ENCODE measurements around the gene HOXC5.

The HOXC5 gene

GRCh38 chr12:54049108-54049507 is 16.3 kb downstream of the HOXC5 start:
- H3K9me3 ChIP-seq (ENCODE audit: insufficient read depth, low read depth, low read length), result peaks cover 4% of the 10 kb centered on the region; the same call in 1 of the 2 replicates
- H3K4me1 ChIP-seq (ENCODE audit: insufficient read depth, low read length), result no peaks in the 10 kb centered on the region
- H3K27ac ChIP-seq (ENCODE audit: low read length), result no peak overlapping the region
- H3K9ac ChIP-seq (ENCODE audit: low read depth, low read length), result no peak overlapping the region
- H3K4me3 ChIP-seq (ENCODE audit: low read length), result no peak overlapping the region
- no peaks in the 10 kb centered on the region for H3K36me3 ChIP-seq (ENCODE audit: insufficient read depth, low read depth, low read length)
- peaks cover 100% of the 10 kb centered on the region for H3K27me3 ChIP-seq (ENCODE audit: insufficient read depth, low read length)

GRCh38 chr12:54050482-54050810 is 17.6 kb downstream of the HOXC5 start:
- Histone ChIP-seq H3K4me1 (ENCODE audit: insufficient read depth, low read length) (no peaks in the 10 kb centered on the region), H3K27ac (ENCODE audit: low read length) (no peak overlapping the region), H3K9me3 (ENCODE audit: insufficient read depth, low read depth, low read length) (peaks cover 4% of the 10 kb centered on the region; the same call in 1 of the 2 replicates), H3K27me3 (ENCODE audit: insufficient read depth, low read length) (peaks cover 100% of the 10 kb centered on the region), H3K9ac (ENCODE audit: low read depth, low read length) (no peak overlapping the region), H3K36me3 (ENCODE audit: insufficient read depth, low read depth, low read length) (no peaks in the 10 kb centered on the region), H3K4me3 (ENCODE audit: low read length) (no peak overlapping the region)

- Histone ChIP-seq H3K4me1 (ENCODE audit: insufficient read depth, low read length) (no peaks in the 10 kb centered on the region), H3K9ac (ENCODE audit: low read depth, low read length) (no peak overlapping the region), H3K36me3 (ENCODE audit: insufficient read depth, low read depth, low read length) (no peaks in the 10 kb centered on the region), H3K4me3 (ENCODE audit: low read length) (no peak overlapping the region), H3K27me3 (ENCODE audit: insufficient read depth, low read length) (peaks cover 100% of the 10 kb centered on the region), H3K27ac (ENCODE audit: low read length) (no peak overlapping the region), H3K9me3 (ENCODE audit: insufficient read depth, low read depth, low read length) (peaks cover 4% of the 10 kb centered on the region; the same call in 1 of the 2 replicates)
Observed at GRCh38 chr12:54051026-54051842, 18.4 kb downstream of the HOXC5 start.

- Histone ChIP-seq H3K9me3 (ENCODE audit: insufficient read depth, low read depth, low read length) (peaks cover 4% of the 10 kb centered on the region; the same call in 1 of the 2 replicates), H3K27me3 (ENCODE audit: insufficient read depth, low read length) (peaks cover 100% of the 10 kb centered on the region), H3K36me3 (ENCODE audit: insufficient read depth, low read depth, low read length) (no peaks in the 10 kb centered on the region), H3K27ac (ENCODE audit: low read length) (no peak overlapping the region), H3K4me3 (ENCODE audit: low read length) (no peak overlapping the region), H3K9ac (ENCODE audit: low read depth, low read length) (no peak overlapping the region), H3K4me1 (ENCODE audit: insufficient read depth, low read length) (no peaks in the 10 kb centered on the region)
Observed at GRCh38 chr12:54051874-54052437, 19.1 kb downstream of the HOXC5 start.

GRCh38 chr12:54052438-54053002 is 19.7 kb downstream of the HOXC5 start:
- peaks cover 100% of the 10 kb centered on the region for H3K27me3 ChIP-seq (ENCODE audit: insufficient read depth, low read length)
- no peak overlapping the region for H3K4me3 ChIP-seq (ENCODE audit: low read length)
- no peaks in the 10 kb centered on the region for H3K36me3 ChIP-seq (ENCODE audit: insufficient read depth, low read depth, low read length)
- H3K9me3 ChIP-seq (ENCODE audit: insufficient read depth, low read depth, low read length), result peaks cover 4% of the 10 kb centered on the region; the same call in 1 of the 2 replicates
- H3K27ac ChIP-seq (ENCODE audit: low read length), result no peak overlapping the region
- no peaks in the 10 kb centered on the region for H3K4me1 ChIP-seq (ENCODE audit: insufficient read depth, low read length)
- H3K9ac ChIP-seq (ENCODE audit: low read depth, low read length), result no peak overlapping the region

GRCh38 chr12:54053003-54053750 is 20.3 kb downstream of the HOXC5 start:
- Histone ChIP-seq H3K36me3 (ENCODE audit: insufficient read depth, low read depth, low read length) (no peaks in the 10 kb centered on the region), H3K27ac (ENCODE audit: low read length) (no peak overlapping the region), H3K9ac (ENCODE audit: low read depth, low read length) (no peak overlapping the region), H3K4me3 (ENCODE audit: low read length) (peak overlapping the region; percentile 24; the same call in 1 of the 2 replicates), H3K9me3 (ENCODE audit: insufficient read depth, low read depth, low read length) (peaks cover 3% of the 10 kb centered on the region; the same call in 1 of the 2 replicates), H3K4me1 (ENCODE audit: insufficient read depth, low read length) (no peaks in the 10 kb centered on the region), H3K27me3 (ENCODE audit: insufficient read depth, low read length) (peaks cover 100% of the 10 kb centered on the region)

- Histone ChIP-seq H3K9me3 (ENCODE audit: insufficient read depth, low read depth, low read length) (no peaks in the 10 kb centered on the region; the same call in 1 of the 2 replicates), H3K27me3 (ENCODE audit: insufficient read depth, low read length) (peaks cover 100% of the 10 kb centered on the region), H3K4me1 (ENCODE audit: insufficient read depth, low read length) (no peaks in the 10 kb centered on the region), H3K9ac (ENCODE audit: low read depth, low read length) (no peak within 1 kb of the TSS), H3K27ac (ENCODE audit: low read length) (no peak within 1 kb of the TSS), H3K4me3 (ENCODE audit: low read length) (peak within 1 kb of the TSS; percentile 24; the same call in 1 of the 2 replicates), H3K36me3 (ENCODE audit: insufficient read depth, low read depth, low read length) (no peaks in the 10 kb centered on the region)
Observed at GRCh38 chr12:54053751-54054741, 21.2 kb downstream of the HOXC5 start, which contains the start of gene HOXC4. Gene HOXC4 (plus strand): TSS chr12:54053835. CDS start chr12:54053923, 88 bp downstream.

DNA sequence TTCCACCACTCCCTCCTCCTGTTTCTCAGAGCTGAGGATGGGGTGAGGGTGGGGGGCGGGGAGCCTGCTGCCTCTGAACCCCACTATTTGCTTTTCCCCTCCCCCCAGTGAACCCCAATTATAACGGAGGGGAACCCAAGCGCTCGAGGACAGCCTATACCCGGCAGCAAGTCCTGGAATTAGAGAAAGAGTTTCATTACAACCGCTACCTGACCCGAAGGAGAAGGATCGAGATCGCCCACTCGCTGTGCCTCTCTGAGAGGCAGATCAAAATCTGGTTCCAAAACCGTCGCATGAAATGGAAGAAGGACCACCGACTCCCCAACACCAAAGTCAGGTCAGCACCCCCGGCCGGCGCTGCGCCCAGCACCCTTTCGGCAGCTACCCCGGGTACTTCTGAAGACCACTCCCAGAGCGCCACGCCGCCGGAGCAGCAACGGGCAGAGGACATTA is 21.9 kb downstream of the HOXC5 start:
- Histone ChIP-seq H3K36me3 (ENCODE audit: insufficient read depth, low read depth, low read length) (no peaks in the 10 kb centered on the region), H3K27me3 (ENCODE audit: insufficient read depth, low read length) (peaks cover 100% of the 10 kb centered on the region), H3K9ac (ENCODE audit: low read depth, low read length) (no peak overlapping the region), H3K9me3 (ENCODE audit: insufficient read depth, low read depth, low read length) (peaks cover under 1% of the 10 kb centered on the region; the same call in 1 of the 2 replicates), H3K4me1 (ENCODE audit: insufficient read depth, low read length) (no peaks in the 10 kb centered on the region), H3K27ac (ENCODE audit: low read length) (no peak overlapping the region), H3K4me3 (ENCODE audit: low read length) (no peak overlapping the region)

DNA sequence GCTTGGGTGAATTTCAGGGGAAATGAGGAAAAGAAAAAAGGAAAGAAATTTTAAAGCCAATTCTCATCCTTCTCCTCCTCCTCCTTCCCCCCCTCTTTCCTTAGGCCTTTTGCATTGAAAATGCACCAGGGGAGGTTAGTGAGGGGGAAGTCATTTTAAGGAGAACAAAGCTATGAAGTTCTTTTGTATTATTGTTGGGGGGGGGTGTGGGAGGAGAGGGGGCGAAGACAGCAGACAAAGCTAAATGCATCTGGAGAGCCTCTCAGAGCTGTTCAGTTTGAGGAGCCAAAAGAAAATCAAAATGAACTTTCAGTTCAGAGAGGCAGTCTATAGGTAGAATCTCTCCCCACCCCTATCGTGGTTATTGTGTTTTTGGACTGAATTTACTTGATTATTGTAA is 22.7 kb downstream of the HOXC5 start:
- Histone ChIP-seq H3K27me3 (ENCODE audit: insufficient read depth, low read length) (peaks cover 100% of the 10 kb centered on the region), H3K4me1 (ENCODE audit: insufficient read depth, low read length) (no peaks in the 10 kb centered on the region), H3K36me3 (ENCODE audit: insufficient read depth, low read depth, low read length) (no peaks in the 10 kb centered on the region), H3K4me3 (ENCODE audit: low read length) (no peak overlapping the region), H3K9me3 (ENCODE audit: insufficient read depth, low read depth, low read length) (peaks cover 4% of the 10 kb centered on the region; the same call in 1 of the 2 replicates), H3K9ac (ENCODE audit: low read depth, low read length) (no peak overlapping the region), H3K27ac (ENCODE audit: low read length) (no peak overlapping the region)

- Histone ChIP-seq H3K4me1 (ENCODE audit: insufficient read depth, low read length) (no peaks in the 10 kb centered on the region; the same call in 1 of the 2 replicates), H3K4me3 (ENCODE audit: low read length) (no peak overlapping the region), H3K9me3 (ENCODE audit: insufficient read depth, low read depth, low read length) (peaks cover 4% of the 10 kb centered on the region; the same call in 1 of the 2 replicates), H3K27ac (ENCODE audit: low read length) (no peak overlapping the region), H3K9ac (ENCODE audit: low read depth, low read length) (no peak overlapping the region), H3K36me3 (ENCODE audit: insufficient read depth, low read depth, low read length) (no peaks in the 10 kb centered on the region), H3K27me3 (ENCODE audit: insufficient read depth, low read length) (peaks cover 100% of the 10 kb centered on the region)
Observed at GRCh38 chr12:54056110-54056509, 23.3 kb downstream of the HOXC5 start.
